Heart right ventricle (tissue), 16 donors: Measurements from ENCODE around the gene MYO15B. TPM values are rescaled to one million over a fixed set of nuclear protein-coding genes. Genes with fewer than 3 reads are reported as not detected.
A peak's percentile ranks its signal among the peaks of the same experiment; 100 is the strongest.

ENCODE experiments used
- ATAC-seq, 8 donors: fragments of 200-7000 bp; cut with Tn5 transposase; one replicate each; pipeline ENCODE4 v1.9.1; 2020; ENCODE audit warnings: mild to moderate bottlenecking in 8 of 8, moderate library complexity in 8 of 8, moderate number of reproducible peaks in 1 of 8
- DNase-seq, 2 donors: peaks; one replicate each; pipeline ENCODE4 v3.0.0-alpha.2; 2020
- H3K27ac ChIP-seq, 10 donors: fragments of 200-600 bp; sonication (generic) in 2 of 10; one replicate each; pipeline versions ENCODE4 v1.5.0 to v1.8.0; 2020 to 2022; ENCODE audit warnings: mild to moderate bottlenecking in 3 of 10
- H3K27me3 ChIP-seq, 7 donors: fragments of 200-600 bp; one replicate each; pipeline ENCODE4 v1.8.0; 2021 to 2022; ENCODE audit warnings: mild to moderate bottlenecking in 2 of 7
- H3K36me3 ChIP-seq, 9 donors: fragments of 200-600 bp; sonication (generic) in 1 of 9; one replicate each; pipeline versions ENCODE4 v1.5.0 to v1.8.0; 2020 to 2022; ENCODE audit warnings: mild to moderate bottlenecking in 2 of 9
- H3K4me1 ChIP-seq, 9 donors: fragments of 200-600 bp; sonication (generic) in 1 of 9; one replicate each; pipeline versions ENCODE4 v1.5.0 to v1.8.0; 2020 to 2022; ENCODE audit warnings: mild to moderate bottlenecking in 4 of 9
- H3K4me3 ChIP-seq, 10 donors: fragments of 200-600 bp; sonication (generic) in 2 of 10; one replicate each; pipeline versions ENCODE4 v1.5.0 to v1.8.0; 2020 to 2022; ENCODE audit warnings: mild to moderate bottlenecking in 7 of 10, moderate library complexity in 2 of 10
- H3K9me3 ChIP-seq, 11 donors: fragments of 200-600 bp in 10 of 11; sonication (generic) in 2 of 11; one replicate each; pipeline versions ENCODE4 v1.5.0 to v1.8.0; 2013 to 2022; ENCODE audit warnings: mild to moderate bottlenecking in 2 of 11, control low read depth in 1 of 11, moderate library complexity in 1 of 11
- WGBS, 2 donors: extraction: QIAGEN DNeasy Blood & Tissue Kit; methylation state at CpG; one replicate each; pipeline ENCODE4 v1.1.7; 2013; ENCODE audit warnings: inconsistent platforms in 1 of 2; 5-methylcytosine and 5-hydroxymethylcytosine counted together
- intact Hi-C, 10 donors: fragments of 100-400 bp; cut with DNase I; formaldehyde crosslinking; loops; one replicate each; pipeline versions ENCODE4 v1.11.1 to v1.14.2; 2022
- polyA plus RNA-seq, 2 donors: library from polyadenylated mRNA; stranded (reverse); fragments of 200-250 nt; gene quantifications; one replicate each; pipeline ENCODE4 v1.2.3, GENCODE V29; 2013
- total RNA-seq, 10 donors: library from RNA; stranded (reverse); fragmentation: NEBNext Ultra II Directional in 3 of 10; extraction: Animal tissue kit (Norgen Biotek cat#: 25700) in 3 of 10; gene quantifications; one replicate each; pipeline versions ENCODE4 v1.2.1 to v1.2.4, GENCODE V29; 2021 to 2023
- TF ChIP-seq, protein P1 (sequence below), 9 donors: fragments of 200-600 bp; sonication (generic) in 2 of 9; IDR thresholded peaks; one replicate each; pipeline versions ENCODE4 v1.5.0 to v1.8.0; 2021 to 2022; ENCODE audit warnings: antibody characterized with exemption in 9 of 9, mild to moderate bottlenecking in 5 of 9, moderate library complexity in 1 of 9
- donor health status: Arrhythmogenic right ventricular cardiomyopathy.
- donor health status: ischemic (EF 13 %, LVEDD 7.1; RV severe dilation, severe dysfunction).
- donor health status: healthy with polysubstance abuse.
- donor health status: DM: no; HTN: yes; CAD: no.
- donor health status: DM: no; HTN: no; CAD: no.
- donor health status: ischemic (EF 25% LVEDD 6.9; RV normal size, moderate dysfunction).
- donor health status: ischemic (EF 25% LVEDD 5.7; RV mildly dilated, moderate dysfunction).
- donor health status: healthy.
- donor health status: DM: yes; HTN: yes; CAD: no.
- donor health status: Ischemic cardiomyopathy.
- donor health status: ischemic (EF 35%, LVEDD 5.7; RV mildly dilated, moderate dysfunction).
- donor health status: nonischemic (EF 11% LVEDD 7.7; RV severe dilation, severe dysfunction).
- donor health status: DM: yes; HTN: yes; CAD: no.
- donor health status: PGD.
- donor health status: ischemic (EF 29% LVEDD 5.4; RV normal size, mild dysfunction).
- donor health status: nonischemic (EF 23%, LVEDD 6.1; RV moderate dilation, normal function).

Gene MYO15B
- total and polyA plus RNA-seq, 12 donors: 27.9 to 205 (median 45.8) TPM

DNA sequence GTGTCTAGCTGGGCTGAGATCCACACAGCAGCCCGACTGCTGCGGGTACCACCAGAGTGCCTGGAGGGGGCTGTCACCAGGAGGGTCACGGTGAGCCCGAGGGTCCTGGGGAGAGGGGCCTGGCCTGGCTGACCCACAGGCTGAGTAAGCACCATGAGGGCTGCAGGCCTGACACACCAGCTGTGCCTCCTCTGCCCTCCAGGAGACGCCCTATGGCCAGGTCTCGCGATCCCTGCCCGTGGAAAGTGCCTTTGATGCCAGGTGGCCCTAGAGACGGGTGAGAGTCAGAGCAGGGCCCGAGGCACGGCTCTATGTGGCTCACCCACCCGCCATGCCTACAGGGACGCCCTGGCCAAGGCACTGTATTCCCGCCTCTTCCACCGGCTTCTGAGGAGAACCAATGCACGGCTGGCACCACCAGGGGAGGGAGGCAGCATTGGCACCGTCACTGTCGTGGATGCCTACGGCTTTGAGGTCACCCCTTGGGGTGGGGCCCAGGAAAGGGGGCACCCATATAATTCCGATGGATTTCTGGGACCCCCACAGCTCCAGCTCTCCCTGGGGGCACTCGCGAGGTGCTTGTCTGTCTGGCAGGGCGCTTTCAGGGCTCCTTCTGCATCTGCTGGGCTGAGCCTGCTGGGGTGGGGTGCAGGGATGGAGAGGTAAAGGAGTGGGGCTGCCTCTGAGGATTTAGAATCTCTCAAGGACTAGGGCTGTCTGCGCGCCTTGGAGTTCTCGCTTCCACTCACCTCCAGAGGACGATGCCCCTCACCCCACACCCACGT, 7.1 kb downstream of the MYO15B start:
- TF ChIP-seq, protein P1, sequence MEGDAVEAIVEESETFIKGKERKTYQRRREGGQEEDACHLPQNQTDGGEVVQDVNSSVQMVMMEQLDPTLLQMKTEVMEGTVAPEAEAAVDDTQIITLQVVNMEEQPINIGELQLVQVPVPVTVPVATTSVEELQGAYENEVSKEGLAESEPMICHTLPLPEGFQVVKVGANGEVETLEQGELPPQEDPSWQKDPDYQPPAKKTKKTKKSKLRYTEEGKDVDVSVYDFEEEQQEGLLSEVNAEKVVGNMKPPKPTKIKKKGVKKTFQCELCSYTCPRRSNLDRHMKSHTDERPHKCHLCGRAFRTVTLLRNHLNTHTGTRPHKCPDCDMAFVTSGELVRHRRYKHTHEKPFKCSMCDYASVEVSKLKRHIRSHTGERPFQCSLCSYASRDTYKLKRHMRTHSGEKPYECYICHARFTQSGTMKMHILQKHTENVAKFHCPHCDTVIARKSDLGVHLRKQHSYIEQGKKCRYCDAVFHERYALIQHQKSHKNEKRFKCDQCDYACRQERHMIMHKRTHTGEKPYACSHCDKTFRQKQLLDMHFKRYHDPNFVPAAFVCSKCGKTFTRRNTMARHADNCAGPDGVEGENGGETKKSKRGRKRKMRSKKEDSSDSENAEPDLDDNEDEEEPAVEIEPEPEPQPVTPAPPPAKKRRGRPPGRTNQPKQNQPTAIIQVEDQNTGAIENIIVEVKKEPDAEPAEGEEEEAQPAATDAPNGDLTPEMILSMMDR (IDR thresholded peaks at IDR 0.05): no peak
- H3K27me3 ChIP-seq: no peaks in the 10 kb centered on the region
- ATAC-seq (no peak), DNase-seq (no peak)
- WGBS, 2 donors: 77 to 88% methylated on average over 28 of the region's 28 CpGs
- no peak overlapping the region for H3K27ac ChIP-seq
- intact Hi-C loops: loop anchor here in 1 of 10 donors (10.0 kb wide), 1 partner anchor 170 kb away; no protein-coding TSS in a partner anchor
- H3K4me3 ChIP-seq: no peak overlapping the region
- H3K4me1 ChIP-seq: peaks cover 2 to 7% (median 5%) of the 10 kb centered on the region in 9 donors
- peaks cover 0 to 34% (median 0%) of the 10 kb centered on the region in 9 donors for H3K36me3 ChIP-seq
- no peaks in the 10 kb centered on the region for H3K9me3 ChIP-seq

DNA sequence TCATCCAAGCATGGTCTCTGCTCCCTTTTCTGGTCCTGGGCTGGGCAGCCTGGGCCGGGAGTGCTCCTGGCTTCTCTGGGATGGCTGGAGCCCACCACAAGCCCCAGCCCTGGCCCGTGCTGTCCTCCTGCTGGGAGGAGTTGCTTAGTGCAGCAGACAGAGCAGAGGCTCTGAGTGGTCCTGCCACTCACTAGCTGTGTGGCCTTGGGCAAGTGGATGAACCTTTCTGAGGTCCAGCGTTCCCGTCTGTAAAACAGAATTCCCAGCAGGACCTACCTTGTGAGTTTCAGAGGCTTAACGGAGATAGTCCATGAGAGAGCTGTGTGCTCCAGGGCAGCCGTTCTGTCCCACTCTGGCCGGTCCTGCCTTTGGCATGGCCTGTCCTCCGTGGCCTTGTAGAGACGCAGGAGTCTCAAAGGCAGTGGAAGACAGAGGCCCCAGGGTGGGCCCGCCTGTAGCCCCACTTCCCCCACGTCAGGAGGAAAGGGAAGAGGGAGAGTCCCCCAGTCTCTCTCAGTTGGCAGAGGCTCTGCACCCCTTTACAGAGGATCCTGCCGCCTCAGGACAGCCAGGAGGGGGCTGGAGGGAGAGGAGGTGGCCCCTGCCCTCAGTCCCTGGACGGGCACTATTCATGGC, 7.8 kb downstream of the MYO15B start:
- intact Hi-C loops: loop anchor here in 1 of 10 donors (10.0 kb wide), 1 partner anchor 171 kb away; no protein-coding TSS in a partner anchor
- peaks cover 0 to 1% (median 0%) of the 10 kb centered on the region in 9 donors for H3K4me1 ChIP-seq
- DNase-seq (no peak), ATAC-seq (no peak)
- WGBS, 2 donors: 79 to 84% methylated on average over 11 to 13 of the region's 13 CpGs
- H3K27me3 ChIP-seq: no peaks in the 10 kb centered on the region
- peaks cover 0 to 34% (median 0%) of the 10 kb centered on the region in 9 donors for H3K36me3 ChIP-seq
- no peak overlapping the region for H3K4me3 ChIP-seq
- no peaks in the 10 kb centered on the region for H3K9me3 ChIP-seq
- no peak overlapping the region for H3K27ac ChIP-seq
- TF ChIP-seq, protein P1 (IDR thresholded peaks at IDR 0.05): no peak

DNA sequence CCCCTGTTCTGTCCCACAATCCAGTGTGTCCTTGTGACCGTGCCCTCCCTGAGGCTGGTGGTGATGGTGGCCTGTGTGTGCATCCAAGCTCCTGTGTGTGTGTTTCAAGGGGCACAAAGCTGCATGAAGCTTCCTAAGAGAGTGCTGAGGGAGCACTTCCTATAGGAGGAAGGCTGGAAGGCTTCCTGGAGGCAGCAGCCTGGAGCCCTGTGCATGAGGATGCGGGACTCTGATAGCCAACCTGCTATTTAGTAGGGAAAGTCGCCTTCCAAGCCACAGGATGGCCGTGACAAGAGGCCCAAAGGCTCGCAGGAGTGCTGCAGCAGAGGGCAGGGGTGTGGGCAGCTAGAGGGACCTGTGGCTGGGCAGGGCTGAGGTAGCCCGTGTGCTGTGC, 8.3 kb downstream of the MYO15B start:
- H3K27me3 ChIP-seq: no peaks in the 10 kb centered on the region
- H3K4me3 ChIP-seq: no peak overlapping the region
- intact Hi-C loops: loop anchor here in 1 of 10 donors (10.0 kb wide), 1 partner anchor 171 kb away; no protein-coding TSS in a partner anchor
- H3K36me3 ChIP-seq: peaks cover 0 to 33% (median 0%) of the 10 kb centered on the region in 9 donors
- H3K9me3 ChIP-seq: no peaks in the 10 kb centered on the region
- no peak for ATAC-seq
- 82 to 87% methylated on average over 6 of the region's 6 CpGs for WGBS, 2 donors
- TF ChIP-seq, protein P1 (IDR thresholded peaks at IDR 0.05): no peak
- DNase-seq: no peak
- no peak overlapping the region for H3K27ac ChIP-seq
- no peaks in the 10 kb centered on the region for H3K4me1 ChIP-seq

DNA sequence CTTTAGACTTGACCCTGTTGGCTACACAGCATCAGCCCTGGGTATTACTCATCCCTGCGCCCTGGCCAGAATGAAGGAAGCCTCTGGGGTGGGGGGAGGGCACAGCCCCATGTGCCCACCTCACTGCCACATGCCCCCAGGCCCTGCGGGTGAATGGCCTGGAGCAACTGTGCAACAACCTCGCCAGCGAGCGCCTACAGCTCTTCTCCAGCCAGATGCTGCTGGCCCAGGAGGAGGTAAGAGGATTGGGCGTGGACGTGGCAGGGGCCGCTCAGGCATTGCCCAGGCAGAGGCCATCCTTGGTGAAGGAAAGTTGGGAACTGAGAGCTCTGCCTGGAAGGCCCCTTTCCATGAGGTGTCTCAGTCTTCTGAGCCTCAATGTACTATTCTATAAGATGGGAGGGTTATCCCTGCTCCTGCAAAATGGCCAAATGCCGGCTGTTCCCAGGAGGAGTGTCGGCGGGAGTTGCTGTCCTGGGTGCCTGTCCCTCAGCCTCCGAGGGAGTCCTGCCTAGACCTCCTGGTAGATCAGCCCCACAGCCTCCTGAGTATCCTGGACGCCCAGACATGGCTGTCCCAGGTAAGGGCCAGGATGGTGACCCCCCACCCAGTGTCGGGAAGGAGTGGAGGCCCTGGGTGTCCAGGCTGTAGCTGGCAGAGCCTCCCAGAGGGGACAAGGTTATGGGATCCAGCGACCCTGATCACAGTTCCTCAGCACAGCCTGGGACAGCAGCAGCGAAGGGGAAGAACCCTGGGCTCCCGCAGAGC, 8.9 kb downstream of the MYO15B start:
- Histone ChIP-seq H3K27me3 (no peaks in the 10 kb centered on the region), H3K36me3 (peaks cover 0 to 31% (median 0%) of the 10 kb centered on the region in 9 donors), H3K4me3 (no peak overlapping the region), H3K4me1 (no peaks in the 10 kb centered on the region), H3K9me3 (no peaks in the 10 kb centered on the region), H3K27ac (no peak overlapping the region)
- DNase-seq: no peak
- ATAC-seq: peak in 1 of 8 donors; percentile 22
- 89 to 90% methylated on average over 17 of the region's 17 CpGs for WGBS, 2 donors
- TF ChIP-seq, protein P1 (IDR thresholded peaks at IDR 0.05): no peak
- intact Hi-C loops: loop anchor here in 1 of 10 donors (10.0 kb wide), 1 partner anchor 172 kb away; no protein-coding TSS in a partner anchor
